Activated CD4-positive, alpha-beta memory T cell treated with anti-CD3 and anti-CD28 coated beads, Interleukin-2, amount 10 ng/mL, durations not matched to agents 7 days and 5 days (primary cell): Measurements from ENCODE around the gene OR2T1. TPM values are rescaled to one million over a fixed set of nuclear protein-coding genes. Genes with fewer than 3 reads are reported as not detected.

Experiments used
- CTCF ChIA-PET: fragments of 350-600 bp; sonication (Branson Sonifier 250); formaldehyde crosslinking; loops from one replicate; lab custom pipeline; 2021; ENCODE audit warnings: antibody characterized with exemption, inconsistent platforms; lab: Charles Lee
- POLR2A ChIA-PET: fragments of 350-600 bp; sonication (Branson Sonifier 250); formaldehyde crosslinking; loops from one replicate; lab custom pipeline; 2021; ENCODE audit warnings: antibody characterized with exemption; lab: Charles Lee
- DNase-seq: peaks from one replicate; pipeline ENCODE4 v3.0.0-alpha.2; 2020
- H3K27ac Mint-ChIP-seq: one replicate; pipeline ENCODE4 v1.8.0; 2021; ENCODE audit warnings: mild to moderate bottlenecking, mixed read lengths
- H3K27me3 Mint-ChIP-seq: one replicate; pipeline ENCODE4 v1.8.0; 2021; ENCODE audit warnings: mixed read lengths
- H3K36me3 Mint-ChIP-seq: one replicate; pipeline ENCODE4 v1.8.0; 2021; ENCODE audit warnings: low read depth, mixed read lengths
- H3K4me1 Mint-ChIP-seq: one replicate; pipeline ENCODE4 v1.8.0; 2021; ENCODE audit warnings: mixed read lengths
- H3K4me3 Mint-ChIP-seq: one replicate; pipeline ENCODE4 v1.8.0; 2021; ENCODE audit warnings: mild to moderate bottlenecking, mixed read lengths
- H3K9me3 Mint-ChIP-seq: one replicate; pipeline ENCODE4 v1.8.0; 2021; ENCODE audit warnings: mixed read lengths
- total RNA-seq, 2 experiments: library from RNA; stranded (reverse); gene quantifications; one replicate each; pipeline ENCODE4 v1.2.3, GENCODE V29; 2021

Gene OR2T1
- not detected for total RNA-seq

DNA sequence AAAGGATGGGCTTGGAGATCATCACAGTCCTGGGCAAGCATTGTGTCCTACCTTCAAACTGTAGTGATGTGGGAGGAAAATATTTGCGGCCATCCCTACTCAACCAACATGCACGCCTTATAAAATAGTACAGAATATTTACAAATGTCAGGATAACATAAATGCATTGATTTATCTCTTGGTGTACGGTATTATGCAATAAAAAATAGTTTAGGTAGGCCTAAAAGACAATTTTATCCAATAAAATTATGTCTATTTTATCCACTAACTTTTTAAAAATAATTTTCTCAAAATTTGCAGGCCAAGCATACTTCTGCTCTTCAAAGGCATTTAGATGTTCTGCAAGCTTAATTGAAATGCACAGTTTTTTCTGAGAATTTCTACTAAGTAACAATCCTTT is at the start of gene OR2T1:
OR2T1 (plus strand) TSS at position 301 of the 400 bp plus-strand sequence. CDS start 3,100 bp downstream, outside the sequence.
- no peaks in the 10 kb centered on the region for H3K27me3 Mint-ChIP-seq
- POLR2A ChIA-PET = no interaction called here
- no peak within 1 kb of the TSS for H3K4me3 Mint-ChIP-seq
- peaks cover 3% of the 10 kb centered on the region for H3K4me1 Mint-ChIP-seq
- CTCF ChIA-PET = no interaction called here
- no peak within 1 kb of the TSS for H3K27ac Mint-ChIP-seq
- H3K36me3 Mint-ChIP-seq = no peaks in the 10 kb centered on the region
- peaks cover 3% of the 10 kb centered on the region for H3K9me3 Mint-ChIP-seq
- no peak for DNase-seq

DNA sequence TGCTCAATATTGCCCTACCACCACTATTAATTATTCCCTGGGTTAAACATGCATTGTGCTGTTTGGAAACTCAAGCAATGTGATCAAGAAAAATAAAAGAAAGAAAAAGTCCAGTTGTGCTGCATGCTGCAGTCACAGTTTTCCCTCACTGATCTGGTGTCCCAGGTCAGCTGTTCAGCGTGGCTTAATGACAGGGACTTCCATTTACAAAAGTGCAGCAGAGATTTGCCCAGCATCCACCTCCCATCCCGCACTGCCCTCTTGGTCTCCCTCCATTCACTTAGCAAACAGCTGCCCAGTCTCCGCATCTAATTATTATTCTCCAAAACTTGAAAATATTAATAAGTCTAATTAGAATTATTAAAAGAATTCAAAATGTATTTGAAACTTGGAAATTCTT is 43.4 kb upstream of the OR2T1 start:
- DNase-seq = no peak
- POLR2A ChIA-PET = no interaction called here
- Mint-ChIP-seq H3K9me3 (no peaks in the 10 kb centered on the region), H3K27me3 (no peaks in the 10 kb centered on the region), H3K27ac (no peak overlapping the region), H3K36me3 (no peaks in the 10 kb centered on the region), H3K4me3 (no peak overlapping the region), H3K4me1 (no peaks in the 10 kb centered on the region)
- CTCF ChIA-PET = no interaction called here

DNA sequence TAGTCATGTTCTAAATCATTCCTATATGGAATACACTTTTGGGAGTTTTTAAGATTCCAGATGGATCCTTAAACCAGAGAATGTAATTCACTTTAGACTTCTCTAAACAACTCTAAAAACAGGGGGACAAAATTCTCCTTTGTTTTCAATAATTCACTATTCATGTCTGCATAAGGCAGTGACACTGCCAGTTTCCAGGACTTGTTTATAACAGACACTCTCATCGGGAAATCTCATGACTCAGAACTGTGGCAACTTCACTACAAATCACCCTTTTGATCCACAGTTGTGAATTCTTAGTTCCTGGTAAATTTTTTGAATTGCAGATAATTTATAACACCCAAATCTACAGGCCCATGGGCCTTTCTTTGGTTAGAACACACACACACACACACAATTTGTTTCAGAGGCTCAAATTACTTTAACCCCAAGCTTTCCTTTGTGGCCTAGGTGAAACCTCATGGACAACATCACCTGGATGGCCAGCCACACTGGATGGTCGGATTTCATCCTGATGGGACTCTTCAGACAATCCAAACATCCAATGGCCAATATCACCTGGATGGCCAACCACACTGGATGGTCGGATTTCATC is 41.6 kb upstream of the OR2T1 start, which contains the start of gene OR2T4:
OR2T4 (plus strand) TSS at position 545 of the 595 bp plus-strand sequence; CDS start at position 545, 0 bp downstream.
- H3K27me3 Mint-ChIP-seq = no peaks in the 10 kb centered on the region
- H3K4me1 Mint-ChIP-seq = no peaks in the 10 kb centered on the region
- no peak within 1 kb of the TSS for H3K4me3 Mint-ChIP-seq
- H3K9me3 Mint-ChIP-seq = no peaks in the 10 kb centered on the region
- DNase-seq = no peak
- H3K36me3 Mint-ChIP-seq = no peaks in the 10 kb centered on the region
- ChIA-PET CTCF (no interaction called here), POLR2A (no interaction called here)
- no peak within 1 kb of the TSS for H3K27ac Mint-ChIP-seq

- no peak for DNase-seq
- ChIA-PET CTCF (no interaction called here), POLR2A (no interaction called here)
- Mint-ChIP-seq H3K4me3 (no peak overlapping the region), H3K36me3 (no peaks in the 10 kb centered on the region), H3K9me3 (no peaks in the 10 kb centered on the region), H3K27ac (no peak overlapping the region), H3K27me3 (no peaks in the 10 kb centered on the region), H3K4me1 (no peaks in the 10 kb centered on the region)
Measured at GRCh38 chr1:248366609-248367008, 36.2 kb upstream of the OR2T1 start.

- DNase-seq = no peak
- Mint-ChIP-seq H3K4me1 (no peaks in the 10 kb centered on the region), H3K27ac (no peak overlapping the region), H3K36me3 (no peaks in the 10 kb centered on the region), H3K9me3 (no peaks in the 10 kb centered on the region), H3K27me3 (no peaks in the 10 kb centered on the region), H3K4me3 (no peak overlapping the region)
- CTCF ChIA-PET = no interaction called here
- POLR2A ChIA-PET = no interaction called here
Measured at GRCh38 chr1:248372394-248372793, 30.5 kb upstream of the OR2T1 start.

DNA sequence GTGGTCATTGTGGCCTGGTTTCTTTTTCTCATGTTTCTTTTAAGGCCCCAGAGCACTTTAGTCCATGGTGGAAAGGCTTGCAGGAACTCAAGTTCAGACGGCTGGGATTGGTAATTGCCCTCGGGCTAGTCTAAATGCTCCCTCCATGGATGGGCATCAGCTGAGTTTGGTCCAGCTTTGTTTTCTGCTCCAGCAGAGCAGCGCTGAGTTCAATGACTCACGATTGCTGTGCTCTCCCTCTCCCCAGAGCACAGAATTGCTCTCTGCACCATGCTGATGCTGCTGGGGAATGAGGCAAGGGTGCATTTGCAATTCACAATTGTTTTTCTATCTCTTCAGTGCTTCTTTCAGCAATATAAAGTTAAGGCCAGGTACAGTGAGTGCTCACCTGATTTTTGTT is 29.1 kb upstream of the OR2T1 start:
- Mint-ChIP-seq H3K4me1 (no peaks in the 10 kb centered on the region), H3K27me3 (no peaks in the 10 kb centered on the region), H3K9me3 (no peaks in the 10 kb centered on the region), H3K27ac (no peak overlapping the region), H3K4me3 (no peak overlapping the region), H3K36me3 (no peaks in the 10 kb centered on the region)
- ChIA-PET CTCF (interaction anchor here (0.7 kb wide), 1 partner anchor 519 kb away, joined by 3 read pairs; no protein-coding TSS in a partner anchor), POLR2A (no interaction called here)
- DNase-seq = no peak

DNA sequence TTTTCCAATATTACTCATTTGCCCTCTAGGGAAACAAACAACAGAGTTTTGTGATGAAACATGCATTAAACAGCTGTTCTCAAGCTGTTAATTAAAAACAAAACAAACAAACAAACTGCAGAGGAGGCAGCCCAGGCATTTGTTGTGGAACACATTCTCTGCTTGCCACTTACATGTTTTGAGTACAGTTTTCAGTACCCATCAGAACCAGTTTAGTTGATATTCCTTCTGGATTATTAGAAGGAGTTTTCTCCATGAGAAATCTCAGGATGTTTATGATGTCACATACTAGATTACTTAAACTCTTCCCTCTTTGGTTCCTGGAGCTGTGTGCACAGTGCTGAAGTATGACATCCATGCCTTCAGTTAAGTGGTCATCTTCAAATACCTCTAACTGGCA is 27.4 kb upstream of the OR2T1 start, which contains the start of gene OR2T6:
OR2T6 (plus strand) TSS at position 301 of the 400 bp plus-strand sequence. CDS start 11,863 bp downstream, outside the sequence.
- Mint-ChIP-seq H3K4me1 (no peaks in the 10 kb centered on the region), H3K9me3 (no peaks in the 10 kb centered on the region), H3K27ac (no peak within 1 kb of the TSS), H3K27me3 (no peaks in the 10 kb centered on the region), H3K4me3 (no peak within 1 kb of the TSS), H3K36me3 (no peaks in the 10 kb centered on the region)
- DNase-seq = no peak
- POLR2A ChIA-PET = no interaction called here
- CTCF ChIA-PET = no interaction called here

GRCh38 chr1:248376916-248377315 is 25.9 kb upstream of the OR2T1 start:
- CTCF ChIA-PET = no interaction called here
- POLR2A ChIA-PET = no interaction called here
- Mint-ChIP-seq H3K27me3 (no peaks in the 10 kb centered on the region), H3K4me3 (no peak overlapping the region), H3K9me3 (no peaks in the 10 kb centered on the region), H3K4me1 (no peaks in the 10 kb centered on the region), H3K27ac (no peak overlapping the region), H3K36me3 (no peaks in the 10 kb centered on the region)
- no peak for DNase-seq

DNA sequence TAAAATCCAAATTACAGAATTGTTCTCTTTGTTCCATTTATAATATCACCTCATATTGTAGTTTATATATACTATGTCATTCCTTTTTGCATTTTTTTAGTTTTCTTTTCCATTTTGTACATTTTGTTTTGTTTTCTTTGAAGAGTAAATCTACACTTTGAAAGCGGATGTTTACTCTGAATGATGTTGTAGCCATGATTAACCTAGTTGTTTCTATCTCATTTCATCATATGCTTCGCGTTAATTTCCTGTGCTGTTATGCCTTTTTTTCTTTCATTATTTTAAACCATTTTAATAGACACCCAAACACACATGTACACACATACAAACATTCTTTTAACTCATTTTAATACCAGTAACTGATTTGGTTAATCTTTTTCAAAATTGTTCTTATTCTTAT is 22.0 kb upstream of the OR2T1 start:
- Mint-ChIP-seq H3K9me3 (no peaks in the 10 kb centered on the region), H3K4me1 (no peaks in the 10 kb centered on the region), H3K36me3 (no peaks in the 10 kb centered on the region), H3K27me3 (no peaks in the 10 kb centered on the region), H3K27ac (no peak overlapping the region), H3K4me3 (no peak overlapping the region)
- ChIA-PET CTCF (no interaction called here), POLR2A (no interaction called here)
- DNase-seq = no peak

DNA sequence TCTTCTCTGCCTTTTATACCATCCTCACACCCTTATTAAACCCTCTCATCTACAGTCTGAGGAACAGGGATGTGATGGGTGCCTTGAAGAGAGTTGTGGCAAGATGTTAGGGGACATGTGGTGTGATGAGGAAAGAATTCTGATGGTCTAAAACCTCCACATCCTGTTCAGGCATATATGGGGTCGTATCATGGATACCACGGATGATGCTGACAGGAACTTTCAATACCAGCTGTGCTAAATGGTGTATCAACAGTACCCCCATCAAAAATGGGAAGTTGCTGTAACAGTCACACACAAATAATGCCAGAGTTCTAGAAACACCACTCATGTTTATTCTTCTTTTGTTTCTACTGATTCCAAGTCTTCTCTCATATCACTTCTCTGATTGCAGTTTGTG is 14.4 kb upstream of the OR2T1 start:
- ChIA-PET POLR2A (no interaction called here), CTCF (no interaction called here)
- Mint-ChIP-seq H3K9me3 (no peaks in the 10 kb centered on the region), H3K4me1 (no peaks in the 10 kb centered on the region), H3K36me3 (no peaks in the 10 kb centered on the region), H3K27ac (no peak overlapping the region), H3K27me3 (peaks cover 1% of the 10 kb centered on the region), H3K4me3 (no peak overlapping the region)
- DNase-seq = no peak

- H3K27ac Mint-ChIP-seq = no peak overlapping the region
- no peaks in the 10 kb centered on the region for H3K4me1 Mint-ChIP-seq
- H3K36me3 Mint-ChIP-seq = no peaks in the 10 kb centered on the region
- no peak overlapping the region for H3K4me3 Mint-ChIP-seq
- peaks cover 4% of the 10 kb centered on the region for H3K9me3 Mint-ChIP-seq
- peaks cover 4% of the 10 kb centered on the region for H3K27me3 Mint-ChIP-seq
- CTCF ChIA-PET = no interaction called here
- POLR2A ChIA-PET = no interaction called here
- DNase-seq = no peak
Measured at GRCh38 chr1:248393050-248393449, 9.8 kb upstream of the OR2T1 start.

- ChIA-PET CTCF (interaction anchor here (1.1 to 1.6 kb wide), 4 partner anchors 217 to 422 kb away, joined by 3 to 6 read pairs (median 4); partner anchors contain the start of gene SH3BP5L), POLR2A (no interaction called here)
- H3K4me1 Mint-ChIP-seq = peaks cover 3% of the 10 kb centered on the region
Measured at GRCh38 chr1:248404024-248404423, 1.2 kb downstream of the OR2T1 start.

DNA sequence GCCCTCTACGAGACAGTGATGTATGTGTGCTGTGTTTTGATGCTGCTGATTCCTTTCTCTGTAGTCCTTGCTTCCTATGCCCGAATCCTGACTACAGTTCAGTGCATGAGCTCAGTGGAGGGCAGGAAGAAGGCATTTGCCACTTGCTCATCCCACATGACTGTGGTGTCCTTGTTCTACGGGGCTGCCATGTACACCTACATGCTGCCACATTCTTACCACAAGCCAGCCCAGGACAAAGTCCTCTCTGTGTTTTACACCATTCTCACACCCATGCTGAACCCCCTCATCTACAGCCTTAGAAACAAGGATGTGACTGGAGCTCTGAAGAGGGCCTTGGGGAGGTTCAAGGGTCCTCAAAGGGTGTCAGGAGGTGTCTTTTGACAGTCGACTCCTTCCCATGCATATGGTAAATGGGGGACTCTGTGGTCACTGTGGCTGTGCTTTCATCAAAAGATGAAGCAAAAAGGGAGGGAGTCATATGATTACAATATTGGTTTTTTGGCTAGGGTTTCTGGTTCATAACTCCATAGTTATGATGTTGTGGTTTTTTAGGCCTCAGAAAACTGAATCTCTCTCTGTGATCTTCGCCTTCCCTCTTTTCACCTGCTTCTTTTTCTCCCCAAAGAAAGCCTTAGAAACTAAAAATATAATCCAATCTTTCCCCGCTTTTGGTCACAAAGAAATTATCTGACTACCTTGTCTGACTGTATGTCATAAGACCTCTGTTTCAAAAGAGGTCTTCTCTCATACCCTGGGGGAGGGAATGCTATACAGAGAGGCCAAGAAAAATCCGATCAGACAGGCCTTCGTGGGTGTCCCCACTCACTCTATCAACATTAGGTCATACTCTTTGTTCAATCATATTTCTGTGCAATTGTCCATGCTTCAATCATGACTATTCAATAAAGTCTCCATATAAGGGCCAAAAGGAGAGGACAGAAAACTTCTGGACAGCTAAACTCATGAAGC is 4.2 kb downstream of the OR2T1 start:
- H3K36me3 Mint-ChIP-seq = no peaks in the 10 kb centered on the region
- ChIA-PET CTCF (no interaction called here), POLR2A (no interaction called here)
- H3K4me3 Mint-ChIP-seq = no peak overlapping the region
- H3K27me3 Mint-ChIP-seq = no peaks in the 10 kb centered on the region
- H3K4me1 Mint-ChIP-seq = peaks cover 3% of the 10 kb centered on the region
- peaks cover 10% of the 10 kb centered on the region for H3K9me3 Mint-ChIP-seq
- H3K27ac Mint-ChIP-seq = no peak overlapping the region
- DNase-seq = no peak

More at GRCh38 chr1:248404024-248404423, 1.2 kb downstream of the OR2T1 start:
- H3K27ac Mint-ChIP-seq = no peak overlapping the region
- no peak overlapping the region for H3K4me3 Mint-ChIP-seq
- DNase-seq = no peak
- peaks cover 3% of the 10 kb centered on the region for H3K9me3 Mint-ChIP-seq
- no peaks in the 10 kb centered on the region for H3K36me3 Mint-ChIP-seq
- H3K27me3 Mint-ChIP-seq = no peaks in the 10 kb centered on the region
